GM11168 (cell line): ENCODE measurements around the gene URGCP.

Experiments used
- in situ Hi-C: fragments of 300-500 bp; cut with MboI; formaldehyde crosslinking; loops from one replicate; pipeline ENCODE4 v1.12.0; 2022; ENCODE audit warnings: low sequenced_read_pairs; ENCODE audit not compliant: unreplicated experiment

Gene URGCP

DNA sequence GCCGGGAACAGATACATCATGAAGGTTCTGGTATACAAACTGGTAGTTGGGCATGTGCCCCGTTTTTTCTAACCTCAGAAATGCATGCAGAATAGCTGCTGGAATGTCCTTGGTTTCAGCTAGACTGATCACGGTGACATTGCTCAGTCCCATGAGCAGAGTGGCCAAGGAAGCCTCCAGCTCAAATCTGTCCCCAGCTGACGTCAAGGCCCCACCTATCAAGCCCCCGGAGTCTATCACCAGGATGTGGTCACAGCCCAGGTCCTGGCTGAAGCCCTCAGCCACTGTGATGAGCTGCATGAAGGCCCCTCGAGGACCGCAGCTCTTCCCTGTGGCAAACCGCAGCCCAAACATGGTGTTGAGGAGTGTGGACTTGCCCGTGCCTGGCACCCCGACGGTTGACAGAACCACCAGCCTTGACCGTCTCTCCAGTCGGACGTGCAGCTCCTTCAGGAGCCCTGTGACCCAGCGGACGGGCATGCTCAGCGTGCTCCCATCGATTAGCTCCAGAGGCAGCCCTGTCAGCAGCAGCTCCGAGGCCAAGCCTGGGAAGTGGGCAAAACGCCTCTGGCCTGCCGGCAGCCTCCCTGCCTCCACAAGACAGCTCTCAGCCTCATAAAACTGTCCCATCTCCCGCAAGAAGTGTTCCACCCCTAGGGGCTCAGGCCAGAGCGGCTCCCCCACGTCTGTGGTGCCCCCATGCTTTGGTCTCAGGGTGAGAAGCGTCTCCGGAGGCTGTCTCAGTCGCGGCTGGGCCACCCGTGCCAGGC, 29.2 kb downstream of the URGCP start:
- in situ Hi-C loops = no loop called here

DNA sequence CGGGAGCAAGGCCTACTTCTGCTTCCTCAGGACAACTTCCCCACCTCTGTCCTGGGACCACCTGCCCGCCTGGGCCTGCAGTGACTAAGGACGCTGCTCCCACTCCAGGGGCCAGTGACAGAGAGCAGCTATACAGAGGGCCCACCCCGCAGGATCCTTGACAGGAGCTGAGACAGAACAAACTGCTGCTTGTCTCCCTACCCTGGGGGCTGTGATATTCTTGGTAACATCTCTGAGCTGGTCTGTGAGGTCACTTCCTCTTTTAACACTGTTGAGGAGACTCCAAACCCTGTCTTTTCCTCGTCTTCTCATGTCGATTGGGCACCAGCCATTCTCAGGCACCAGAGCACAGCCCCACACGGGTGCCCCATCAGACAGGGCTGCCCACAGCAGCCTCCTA, 30.2 kb downstream of the URGCP start:
- in situ Hi-C loops = no loop called here

DNA sequence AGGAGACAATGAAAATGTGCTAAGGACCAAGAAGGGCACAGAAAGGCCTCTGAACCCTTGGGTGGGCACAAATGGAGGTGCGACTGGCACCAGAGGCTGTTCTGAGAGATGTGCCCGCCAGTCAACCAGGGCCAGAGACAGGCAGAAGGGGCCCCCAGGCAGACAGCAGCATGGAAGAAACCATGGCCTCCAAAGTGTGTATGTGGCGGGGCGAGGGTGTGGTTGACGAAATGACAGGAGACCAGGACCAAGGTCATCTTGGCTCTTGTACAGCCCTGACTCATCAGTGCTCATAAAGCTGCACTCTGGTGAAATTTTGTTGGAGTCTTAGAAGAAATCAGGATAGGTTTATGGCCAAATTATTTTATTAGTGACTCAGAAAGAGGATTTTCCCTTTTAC, 33.1 kb downstream of the URGCP start:
- in situ Hi-C loops = no loop called here

DNA sequence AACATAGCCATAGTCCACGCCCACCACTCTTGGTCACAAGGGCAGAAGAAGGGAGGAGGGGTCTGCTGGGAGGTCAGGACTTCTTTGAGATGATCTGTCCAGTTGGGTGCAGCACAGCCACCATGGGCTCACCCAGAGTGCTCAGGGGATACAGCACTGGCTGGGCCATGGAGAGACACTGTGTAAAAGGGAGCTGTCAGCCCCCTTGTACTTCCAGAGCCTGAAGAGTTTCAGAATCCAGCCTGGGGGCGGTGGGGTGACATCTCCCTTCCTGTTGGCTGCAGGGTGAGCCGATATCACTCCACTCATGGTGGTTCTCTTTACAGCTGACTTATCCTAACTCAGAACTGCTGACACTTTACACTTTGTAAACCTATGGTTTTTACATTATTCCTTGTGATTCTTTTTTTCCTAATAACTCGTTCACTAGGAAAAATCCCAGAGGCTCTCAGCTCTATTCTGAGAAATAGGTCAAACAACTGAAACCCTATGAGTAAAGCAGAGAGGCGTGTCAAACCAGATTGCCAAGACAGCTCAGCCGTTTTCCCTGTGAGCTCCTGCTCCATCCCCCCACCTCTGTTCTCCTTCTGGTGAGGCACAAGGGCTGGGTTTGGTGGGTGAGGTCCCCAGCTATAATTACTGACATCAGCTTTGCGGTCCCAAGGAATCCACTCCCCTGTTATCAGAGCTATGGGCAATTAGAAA, 33.8 kb downstream of the URGCP start:
- in situ Hi-C loops = no loop called here

DNA sequence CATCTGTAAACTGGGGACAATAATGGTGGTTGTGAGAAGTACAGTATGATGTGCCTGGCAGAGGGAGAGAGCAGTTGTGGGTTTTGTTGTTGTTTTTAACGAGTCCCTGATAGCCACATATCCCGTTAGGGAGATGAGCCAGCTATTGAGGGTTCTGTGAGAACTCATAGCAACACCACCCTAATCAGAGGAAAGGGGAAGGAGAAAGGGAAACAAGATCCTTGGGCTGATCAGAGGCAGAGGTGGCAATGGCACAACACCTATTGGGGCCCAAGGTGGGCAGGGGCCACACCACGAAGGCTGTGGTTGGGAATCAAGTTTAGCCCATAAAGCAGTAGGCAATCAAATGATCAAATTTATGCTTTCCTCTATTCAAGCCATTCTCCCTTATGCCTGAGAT, 35.3 kb downstream of the URGCP start:
- in situ Hi-C loops = no loop called here

DNA sequence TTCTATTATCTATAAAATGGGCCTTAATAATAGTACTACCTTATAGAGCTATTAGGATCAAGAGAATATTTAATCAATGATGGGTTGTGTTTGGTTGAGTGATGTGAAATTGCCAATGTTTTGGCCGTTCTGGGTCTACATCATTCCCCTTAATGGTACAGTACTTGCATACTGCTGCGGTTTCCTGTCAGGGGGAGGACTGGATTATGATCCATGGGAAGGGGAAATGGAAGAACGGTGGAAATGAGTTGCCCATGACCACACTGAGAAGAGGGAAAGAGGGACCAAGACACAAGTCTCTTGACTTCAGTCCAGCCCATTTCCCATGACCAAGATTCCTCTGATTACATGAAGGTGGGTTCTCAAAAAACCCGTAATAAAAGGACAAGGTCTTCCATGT, 36.1 kb downstream of the URGCP start:
- in situ Hi-C loops = no loop called here

DNA sequence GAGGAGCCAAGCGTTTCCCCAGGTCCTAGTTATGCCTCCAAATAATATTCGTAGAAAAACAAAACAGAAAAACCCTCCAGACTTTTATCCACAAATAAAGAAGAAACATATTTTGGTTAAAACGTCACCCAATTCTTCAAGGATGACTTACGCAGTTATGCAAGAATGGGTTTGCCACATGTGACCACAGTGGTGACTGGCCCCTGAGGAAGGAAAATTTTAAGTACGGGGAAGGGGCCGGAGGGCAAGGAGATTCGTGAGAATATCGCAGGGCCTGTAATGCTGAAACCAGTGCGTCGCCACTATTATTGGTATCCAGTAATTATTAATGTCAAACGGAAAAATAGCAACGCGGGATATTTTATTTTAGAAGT, 36.5 kb downstream of the URGCP start:
- in situ Hi-C loops = no loop called here

DNA sequence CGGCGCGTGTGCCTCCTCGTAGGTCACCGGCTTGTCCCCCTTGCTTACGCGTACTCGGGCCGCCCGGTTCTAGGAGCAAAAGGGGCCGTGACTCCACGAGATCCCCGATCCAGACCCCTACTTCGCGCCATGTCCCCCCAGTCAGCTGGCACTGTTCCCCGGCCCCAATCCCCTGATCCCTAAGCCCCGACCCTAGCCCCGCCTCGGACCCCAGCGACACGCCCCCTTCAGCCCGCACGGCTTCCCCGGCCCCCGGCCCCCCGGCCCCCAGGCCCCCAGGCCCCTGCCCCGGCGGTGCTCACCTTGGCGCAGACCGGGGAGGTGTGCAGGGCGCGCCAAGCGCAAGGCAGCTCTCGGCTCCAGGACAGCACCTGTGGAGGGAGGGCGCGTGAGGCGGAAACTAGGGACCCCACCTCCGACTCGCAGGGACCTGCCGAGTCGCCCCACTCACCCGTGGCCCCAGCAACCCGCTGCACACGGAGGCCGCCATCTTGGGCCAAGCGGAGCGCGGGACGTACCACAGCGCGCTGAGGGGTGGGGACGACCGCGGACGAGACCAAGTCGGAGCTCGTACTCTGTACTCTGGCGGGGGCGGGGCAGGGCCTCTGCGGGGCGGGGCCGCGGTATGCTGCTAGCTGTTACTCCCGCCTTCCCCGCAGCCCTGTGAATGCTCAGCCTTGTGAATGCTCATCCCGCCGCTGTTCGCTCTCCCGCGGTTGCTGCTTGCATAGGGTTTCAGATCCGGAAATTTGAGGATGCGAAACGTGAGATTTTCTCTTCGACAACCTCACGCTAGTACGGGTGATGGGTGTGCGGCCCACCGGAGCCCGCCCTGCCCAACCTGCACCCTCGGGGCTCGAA, 37.2 kb downstream of the URGCP start, which contains the start of gene MRPS24:
Gene MRPS24 (minus strand): TSS at position 512 of the 861 bp plus-strand sequence. CDS start 22 bp downstream, at position 490.
- in situ Hi-C loops = no loop called here

DNA sequence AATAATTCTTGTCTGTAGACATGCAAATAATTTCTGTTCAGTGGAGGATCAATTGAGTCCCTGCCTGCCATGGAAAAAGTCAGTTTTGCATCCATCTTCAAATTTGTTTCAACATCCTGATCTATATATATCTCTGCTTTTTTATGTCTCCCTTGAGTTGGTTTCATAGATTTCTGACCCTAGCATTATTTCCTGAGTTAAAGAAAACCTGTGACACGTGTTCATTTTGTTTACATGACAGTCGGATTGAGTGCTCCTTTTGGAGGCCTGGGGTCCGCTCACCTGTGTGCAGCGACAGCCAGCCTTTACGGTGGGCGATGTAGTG, 37.8 kb downstream of the URGCP start:
- in situ Hi-C loops = no loop called here

DNA sequence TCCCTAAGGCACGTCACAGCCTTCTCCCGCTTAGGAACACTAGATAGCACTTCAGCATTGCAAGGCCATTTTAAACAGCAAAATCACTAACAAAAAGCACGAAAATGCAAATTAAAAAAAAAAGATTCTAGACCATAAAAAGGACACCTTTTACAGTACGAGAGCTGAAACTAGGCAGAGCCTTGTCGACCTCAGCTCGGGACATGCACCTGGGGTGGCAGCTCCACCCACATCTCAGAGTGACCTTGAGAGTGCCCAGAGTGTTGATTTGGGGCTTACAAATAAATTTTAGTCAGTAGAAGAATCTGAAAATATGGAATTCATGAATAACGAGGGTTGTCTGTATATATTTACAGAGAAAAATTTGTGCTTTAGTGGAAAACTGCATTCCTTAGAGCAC, 38.2 kb downstream of the URGCP start:
- in situ Hi-C loops = no loop called here

DNA sequence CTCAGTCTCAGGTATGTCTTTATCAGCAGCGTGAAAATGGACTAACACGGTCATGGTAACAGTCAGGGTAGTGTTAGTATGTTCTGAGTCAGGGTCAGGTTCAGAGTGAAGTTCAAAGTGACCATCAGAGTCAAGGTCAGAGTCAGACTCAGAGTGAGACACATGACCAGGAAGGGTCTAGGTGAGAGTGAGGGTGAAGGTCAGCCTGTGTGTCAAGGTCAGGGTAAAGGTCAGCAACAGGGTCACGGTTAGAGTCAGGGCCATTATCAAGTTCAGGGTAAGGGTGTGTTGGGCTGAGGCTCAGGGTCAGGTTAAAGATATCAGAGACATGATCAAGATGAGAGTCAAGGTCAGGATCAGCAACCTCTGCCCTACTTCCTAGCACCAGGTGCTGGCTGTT, 41.1 kb downstream of the URGCP start:
- in situ Hi-C loops = no loop called here

DNA sequence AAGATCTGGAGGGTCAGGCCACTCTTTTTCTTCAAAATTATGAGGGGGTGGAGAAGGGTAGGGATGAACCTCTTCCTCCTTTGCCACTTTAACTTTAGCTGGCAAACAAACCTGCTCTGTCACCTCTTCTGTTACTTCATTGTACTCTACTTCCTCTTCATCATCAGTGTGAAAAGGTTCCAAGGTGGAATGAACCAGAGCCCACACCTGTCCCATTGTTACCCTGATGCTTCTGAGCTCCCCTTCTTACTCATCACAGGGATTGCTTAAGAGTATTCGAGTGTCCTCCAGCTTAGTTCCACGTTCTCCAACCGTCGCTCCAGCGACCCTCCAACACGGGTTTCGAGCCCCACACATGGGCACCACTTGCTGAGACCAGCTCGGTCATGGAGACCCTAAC, 42.3 kb downstream of the URGCP start:
- in situ Hi-C loops = no loop called here

DNA sequence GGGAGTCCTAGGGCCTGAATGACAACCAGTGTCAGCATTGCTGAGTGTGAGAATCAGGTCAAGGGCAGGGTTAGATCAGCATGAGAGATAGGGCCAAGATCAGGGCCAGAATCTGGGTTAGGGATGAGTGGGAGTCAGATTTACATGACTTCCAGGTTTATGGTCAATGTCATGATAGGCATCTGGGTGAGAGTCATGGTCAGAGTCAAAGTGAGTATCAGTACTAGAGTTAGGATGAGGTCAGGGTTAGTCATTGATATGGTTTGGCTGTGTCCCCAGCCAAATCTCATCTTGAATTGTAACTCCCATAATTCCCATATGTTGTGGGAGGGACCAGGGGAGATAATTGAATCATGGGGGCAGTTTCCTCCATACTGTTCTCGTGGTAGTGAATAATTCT, 49.4 kb downstream of the URGCP start:
- in situ Hi-C loops = no loop called here

DNA sequence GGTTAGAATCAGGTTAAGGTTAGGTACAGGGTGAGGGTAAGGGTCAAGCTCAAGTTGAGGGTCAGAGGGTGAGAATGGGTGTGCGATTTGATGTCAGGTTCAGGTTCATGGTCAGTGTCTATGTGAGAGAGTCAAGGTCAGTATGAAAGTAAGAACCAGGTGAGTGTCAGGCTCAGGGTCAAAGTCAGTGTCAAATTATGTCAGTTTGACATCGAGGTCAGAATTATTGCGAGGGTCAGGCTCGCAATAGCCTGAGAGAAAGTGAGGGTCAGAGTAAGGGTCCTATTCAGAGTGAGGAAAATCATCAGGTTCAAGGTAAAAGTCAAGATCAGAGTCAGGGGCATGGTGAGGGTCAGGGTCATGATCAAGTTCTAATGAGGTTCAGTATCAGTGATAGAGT, 50.1 kb downstream of the URGCP start:
- in situ Hi-C loops = no loop called here

DNA sequence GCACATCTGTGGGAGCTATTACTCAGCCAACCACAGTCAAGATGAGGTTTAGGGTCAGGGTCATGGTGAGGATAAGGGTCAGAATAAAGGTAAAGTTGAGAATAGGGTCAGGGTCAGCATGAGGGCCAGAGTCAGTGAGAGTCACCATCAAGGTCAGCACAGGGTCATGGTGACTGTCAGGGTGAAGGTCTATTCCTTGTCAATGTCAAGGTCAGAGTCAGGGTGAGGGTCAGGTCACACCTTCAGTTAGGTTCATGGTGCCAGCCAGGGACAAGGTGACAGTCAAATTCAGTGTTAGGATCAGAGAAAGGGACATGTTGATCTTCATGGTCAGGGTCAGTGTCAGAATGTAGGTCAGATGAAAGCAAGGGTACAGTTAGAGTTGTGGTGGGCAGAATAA, 51.2 kb downstream of the URGCP start:
- in situ Hi-C loops = no loop called here

DNA sequence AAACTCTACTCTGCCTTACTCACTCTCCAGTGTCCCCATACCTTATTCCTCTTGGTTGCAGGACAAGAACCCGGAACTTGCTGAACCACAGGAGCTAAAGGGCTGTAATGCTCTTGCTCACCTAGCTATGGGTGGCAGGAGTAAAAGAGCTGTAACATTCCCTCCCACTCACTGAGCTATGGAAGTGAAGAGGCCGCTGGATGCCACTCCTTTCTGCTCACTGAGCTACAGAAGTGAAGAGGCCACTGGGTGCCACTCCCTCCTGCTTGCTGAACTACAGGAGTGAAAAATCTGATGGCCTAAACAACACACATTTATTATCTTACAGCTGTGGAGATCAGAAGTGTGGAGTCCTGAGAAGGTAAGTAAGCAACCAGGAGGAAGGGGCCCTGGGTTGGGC, 54.6 kb downstream of the URGCP start:
- in situ Hi-C loops = no loop called here

DNA sequence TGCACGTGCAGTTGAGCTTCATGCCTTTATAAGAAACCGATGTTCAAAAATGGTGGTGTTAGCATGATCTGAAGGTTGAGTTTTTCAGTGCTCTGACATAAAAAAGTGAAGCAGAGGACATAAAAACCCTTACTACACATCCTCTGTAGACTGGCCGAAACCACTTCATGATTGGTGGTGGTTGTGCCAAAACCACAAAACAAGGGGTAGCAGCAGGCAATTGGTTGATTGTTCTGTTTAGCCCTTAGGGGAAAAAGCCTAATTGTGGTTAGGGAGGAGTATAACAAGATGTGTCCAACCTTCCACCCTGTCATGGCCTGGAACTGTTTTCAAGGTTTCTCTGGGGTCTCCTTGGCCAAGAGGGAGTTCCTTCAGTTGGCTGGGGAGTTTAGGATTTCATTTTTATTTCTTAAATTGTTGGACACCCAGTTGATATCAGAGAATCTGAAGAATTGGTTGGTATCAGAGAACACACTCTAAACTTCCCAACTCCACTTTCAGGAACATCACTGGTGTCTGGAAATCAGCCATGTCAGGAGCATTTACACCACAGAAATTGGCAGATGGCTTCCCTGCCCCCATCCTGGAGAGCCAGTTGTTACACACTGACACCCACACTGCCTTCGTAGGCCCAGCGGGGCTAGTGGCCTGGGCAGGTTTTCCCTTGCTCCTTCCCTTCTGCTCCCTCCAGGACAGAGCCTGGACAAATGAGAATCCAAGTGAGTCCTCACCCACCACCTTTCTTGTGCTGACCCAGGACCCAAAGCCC, 55.9 kb downstream of the URGCP start:
- in situ Hi-C loops = no loop called here

DNA sequence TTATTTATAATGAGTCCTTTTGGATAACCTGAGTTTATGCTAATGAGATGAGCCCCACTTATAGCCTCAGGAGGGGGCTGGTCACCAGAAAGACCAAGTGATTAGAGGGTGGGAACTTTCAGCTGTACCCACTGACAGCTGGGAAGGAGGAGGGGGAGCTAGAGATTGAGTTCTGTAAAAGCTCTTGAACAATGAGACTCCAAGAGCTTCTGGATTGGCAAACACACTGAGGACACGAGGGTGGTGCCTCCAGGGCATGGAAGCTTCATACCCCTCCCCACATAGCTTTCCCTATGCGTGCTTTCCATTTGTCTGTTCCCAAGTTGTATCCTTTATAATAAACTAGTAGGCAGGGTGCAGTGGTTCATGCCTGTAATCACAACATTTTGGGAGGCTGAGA, 57.3 kb downstream of the URGCP start:
- in situ Hi-C loops = no loop called here

DNA sequence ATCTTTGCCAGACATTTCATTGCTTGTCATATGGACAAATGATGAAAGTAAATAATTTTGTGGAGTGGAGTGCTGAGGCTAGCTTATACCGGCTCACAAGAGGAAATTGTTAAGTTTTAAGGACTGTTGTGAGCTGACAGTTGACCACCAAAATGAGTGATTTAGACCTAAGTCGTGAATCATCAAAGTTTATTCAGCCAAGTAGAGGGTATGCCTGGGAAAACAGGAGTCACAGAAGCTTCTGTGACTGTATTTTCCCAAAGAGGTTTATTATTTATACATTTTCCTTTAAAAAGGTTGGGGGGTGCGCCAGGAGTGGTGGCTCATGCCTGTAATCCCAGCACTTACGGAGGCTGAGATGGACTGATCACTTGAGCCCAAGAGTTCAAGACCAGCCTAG, 58.9 kb downstream of the URGCP start:
- in situ Hi-C loops = no loop called here

DNA sequence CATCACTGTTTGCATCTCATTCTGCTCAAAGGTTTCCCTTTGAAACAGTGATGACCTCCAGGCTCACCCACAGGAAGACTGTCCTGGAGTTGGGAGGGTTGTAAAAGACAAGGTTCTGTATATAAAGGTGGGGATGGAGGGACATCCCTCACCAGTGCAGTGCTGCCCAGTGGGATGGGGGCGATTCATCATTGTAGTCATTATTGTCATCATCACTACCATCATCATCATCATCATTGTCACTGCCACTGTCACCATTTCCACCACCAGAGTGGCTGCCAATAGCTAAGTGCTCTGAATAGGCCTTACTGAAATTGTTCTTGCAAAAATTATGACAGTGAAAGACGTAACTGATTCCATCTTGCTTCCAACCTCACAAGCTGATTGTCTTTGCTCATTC, 61.7 kb downstream of the URGCP start:
- in situ Hi-C loops = loop anchor here (5.0 kb wide), 1 partner anchor 117 kb away; the partner anchor contains the start of gene COA1
